Measurements from ENCODE around the gene AMPH.

The AMPH gene

GRCh38 chr7:38563741-38564140 is 67.4 kb downstream of the AMPH start:
- Histone ChIP-seq H3K9me3 (ENCODE audit: insufficient read depth, low read length) (no peaks in the 10 kb centered on the region), H2AFZ (ENCODE audit: low read depth, low read length) (no peak overlapping the region), H3K9ac (ENCODE audit: low read length) (no peak overlapping the region), H3K4me3 (ENCODE audit: low read length) (no peak overlapping the region), H3K36me3 (replicated peaks; ENCODE audit: low read depth, low read length) (no peaks in the 10 kb centered on the region), H4K20me1 (ENCODE audit: insufficient read depth, low read length) (no peaks in the 10 kb centered on the region), H3K27ac (ENCODE audit: low read length) (no peak overlapping the region), H3K4me2 (ENCODE audit: low read length) (no peak overlapping the region), H3K79me2 (ENCODE audit: low read length) (no peaks in the 10 kb centered on the region), H3K4me1 (ENCODE audit: low read length) (no peaks in the 10 kb centered on the region), H3K27me3 (ENCODE audit: low read depth, low read length) (no peaks in the 10 kb centered on the region)
- TF ChIP-seq EZH2phosphoT487 (IDR thresholded peaks at IDR 0.05; ENCODE audit: low read depth) (no peak), CTCF (IDR thresholded peaks at IDR 0.05; ENCODE audit: low read depth, low read length) (no peak)

- Histone ChIP-seq H3K27me3 (ENCODE audit: low read depth, low read length) (no peaks in the 10 kb centered on the region), H4K20me1 (ENCODE audit: insufficient read depth, low read length) (no peaks in the 10 kb centered on the region), H3K4me3 (ENCODE audit: low read length) (no peak overlapping the region), H3K79me2 (ENCODE audit: low read length) (no peaks in the 10 kb centered on the region), H3K27ac (ENCODE audit: low read length) (no peak overlapping the region), H2AFZ (ENCODE audit: low read depth, low read length) (no peak overlapping the region), H3K9ac (ENCODE audit: low read length) (no peak overlapping the region), H3K36me3 (replicated peaks; ENCODE audit: low read depth, low read length) (no peaks in the 10 kb centered on the region), H3K4me1 (ENCODE audit: low read length) (no peaks in the 10 kb centered on the region), H3K9me3 (ENCODE audit: insufficient read depth, low read length) (no peaks in the 10 kb centered on the region), H3K4me2 (ENCODE audit: low read length) (no peak overlapping the region)
- TF ChIP-seq EZH2phosphoT487 (IDR thresholded peaks at IDR 0.05; ENCODE audit: low read depth) (no peak), CTCF (IDR thresholded peaks at IDR 0.05; ENCODE audit: low read depth, low read length) (no peak)
These were observed 70.0 kb downstream of the AMPH start for GRCh38 chr7:38561166-38561565.

- H3K79me2 ChIP-seq (ENCODE audit: low read length) = no peaks in the 10 kb centered on the region
- H3K9me3 ChIP-seq (ENCODE audit: insufficient read depth, low read length) = no peaks in the 10 kb centered on the region
- no peak overlapping the region for H3K27ac ChIP-seq (ENCODE audit: low read length)
- no peaks in the 10 kb centered on the region for H3K36me3 ChIP-seq (replicated peaks; ENCODE audit: low read depth, low read length)
- no peak overlapping the region for H3K9ac ChIP-seq (ENCODE audit: low read length)
- H4K20me1 ChIP-seq (ENCODE audit: insufficient read depth, low read length) = no peaks in the 10 kb centered on the region
- no peak overlapping the region for H3K4me2 ChIP-seq (ENCODE audit: low read length)
- no peaks in the 10 kb centered on the region for H3K4me1 ChIP-seq (ENCODE audit: low read length)
- no peak for TF ChIP-seq EZH2phosphoT487 (IDR thresholded peaks at IDR 0.05; ENCODE audit: low read depth)
- no peak for TF ChIP-seq CTCF (IDR thresholded peaks at IDR 0.05; ENCODE audit: low read depth, low read length)
- H3K27me3 ChIP-seq (ENCODE audit: low read depth, low read length) = no peaks in the 10 kb centered on the region
- H3K4me3 ChIP-seq (ENCODE audit: low read length) = no peak overlapping the region
- H2AFZ ChIP-seq (ENCODE audit: low read depth, low read length) = no peak overlapping the region
These were observed 72.3 kb downstream of the AMPH start for GRCh38 chr7:38558761-38559345.

GRCh38 chr7:38554586-38554985 is 76.6 kb downstream of the AMPH start:
- H3K27ac ChIP-seq (ENCODE audit: low read length) = no peak overlapping the region
- H3K4me3 ChIP-seq (ENCODE audit: low read length) = no peak overlapping the region
- no peaks in the 10 kb centered on the region for H3K9me3 ChIP-seq (ENCODE audit: insufficient read depth, low read length)
- H2AFZ ChIP-seq (ENCODE audit: low read depth, low read length) = no peak overlapping the region
- no peaks in the 10 kb centered on the region for H3K36me3 ChIP-seq (replicated peaks; ENCODE audit: low read depth, low read length)
- H3K9ac ChIP-seq (ENCODE audit: low read length) = no peak overlapping the region
- H3K4me1 ChIP-seq (ENCODE audit: low read length) = no peaks in the 10 kb centered on the region
- H3K79me2 ChIP-seq (ENCODE audit: low read length) = no peaks in the 10 kb centered on the region
- no peak for TF ChIP-seq EZH2phosphoT487 (IDR thresholded peaks at IDR 0.05; ENCODE audit: low read depth)
- TF ChIP-seq CTCF (IDR thresholded peaks at IDR 0.05; ENCODE audit: low read depth, low read length) = no peak
- no peaks in the 10 kb centered on the region for H4K20me1 ChIP-seq (ENCODE audit: insufficient read depth, low read length)
- no peaks in the 10 kb centered on the region for H3K27me3 ChIP-seq (ENCODE audit: low read depth, low read length)
- no peak overlapping the region for H3K4me2 ChIP-seq (ENCODE audit: low read length)
